Body of pancreas (tissue), 4 donors: ENCODE data around the gene PIP.

ENCODE experiments used
- POLR2A ChIP-seq, 3 donors: fragments of 450-650 bp; IDR thresholded peaks; one replicate each; pipeline ENCODE4 v1.6.1; 2016; ENCODE audit warnings: antibody characterized with exemption in 3 of 3, mild to moderate bottlenecking in 2 of 3
- TF ChIP-seq, protein P1 (sequence below), 7 experiments: fragments of 450-650 bp in 4 of 7; fragments of 200-600 bp in 3 of 7; sonication (generic) in 3 of 7; IDR thresholded peaks; one replicate each; pipeline ENCODE4 v1.5.1; 2016 to 2019; ENCODE audit warnings: antibody characterized with exemption in 7 of 7

DNA sequence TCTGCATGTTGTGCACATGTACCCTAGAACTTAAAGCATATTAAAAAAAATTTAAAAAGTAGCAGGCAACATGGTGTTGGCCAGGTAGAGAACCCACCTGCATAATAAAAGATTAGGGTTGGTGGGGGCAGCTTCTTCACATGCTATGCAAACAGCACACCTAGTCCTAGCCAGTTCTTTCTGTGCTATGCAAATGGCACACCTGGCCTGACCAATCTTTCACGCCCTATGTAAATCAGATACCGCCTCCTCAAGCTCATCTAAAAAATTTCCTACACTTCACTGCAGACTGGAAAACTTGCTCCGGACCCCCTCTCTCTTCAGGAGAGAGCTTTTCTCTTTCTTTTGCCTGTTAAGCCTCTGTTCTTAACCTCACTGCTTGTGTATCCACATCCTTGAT is 14.5 kb upstream of the PIP start:
- TF ChIP-seq, protein P1, sequence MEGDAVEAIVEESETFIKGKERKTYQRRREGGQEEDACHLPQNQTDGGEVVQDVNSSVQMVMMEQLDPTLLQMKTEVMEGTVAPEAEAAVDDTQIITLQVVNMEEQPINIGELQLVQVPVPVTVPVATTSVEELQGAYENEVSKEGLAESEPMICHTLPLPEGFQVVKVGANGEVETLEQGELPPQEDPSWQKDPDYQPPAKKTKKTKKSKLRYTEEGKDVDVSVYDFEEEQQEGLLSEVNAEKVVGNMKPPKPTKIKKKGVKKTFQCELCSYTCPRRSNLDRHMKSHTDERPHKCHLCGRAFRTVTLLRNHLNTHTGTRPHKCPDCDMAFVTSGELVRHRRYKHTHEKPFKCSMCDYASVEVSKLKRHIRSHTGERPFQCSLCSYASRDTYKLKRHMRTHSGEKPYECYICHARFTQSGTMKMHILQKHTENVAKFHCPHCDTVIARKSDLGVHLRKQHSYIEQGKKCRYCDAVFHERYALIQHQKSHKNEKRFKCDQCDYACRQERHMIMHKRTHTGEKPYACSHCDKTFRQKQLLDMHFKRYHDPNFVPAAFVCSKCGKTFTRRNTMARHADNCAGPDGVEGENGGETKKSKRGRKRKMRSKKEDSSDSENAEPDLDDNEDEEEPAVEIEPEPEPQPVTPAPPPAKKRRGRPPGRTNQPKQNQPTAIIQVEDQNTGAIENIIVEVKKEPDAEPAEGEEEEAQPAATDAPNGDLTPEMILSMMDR (IDR thresholded peaks at IDR 0.05), result no peak
- TF ChIP-seq POLR2A (IDR thresholded peaks at IDR 0.05), result no peak
